CD14-positive monocyte (primary cell): ENCODE measurements around the gene PATL2. TPM values are rescaled to one million over a fixed set of nuclear protein-coding genes. Genes with fewer than 3 reads are reported as not detected.
"Not testable (repeated sequence)": the region's sequence is repeated elsewhere in the genome, so short reads cannot be mapped to it uniquely, and the experiment has no call there.

ENCODE experiments used
- DNase-seq, 3 donors: peaks; one replicate each; pipeline ENCODE4 v3.0.0-alpha.2; 2011 to 2022
- H2AFZ ChIP-seq: 2 replicates; pipeline ENCODE4 v1.6.0; 2012; ENCODE audit warnings: mild to moderate bottlenecking, low read depth, low read length, inconsistent platforms; ENCODE audit not compliant: insufficient read depth, poor library complexity, severe bottlenecking
- H3K27ac ChIP-seq, 2 donors: 1 replicate in 1 of 2; 2 replicates in 1 of 2; pipeline ENCODE4 v1.5.1; 2012 to 2013; ENCODE audit warnings: low read length in 2 of 2, control low read depth in 1 of 2, inconsistent platforms in 1 of 2, low read depth in 1 of 2, mild to moderate bottlenecking in 1 of 2
- H3K27me3 ChIP-seq, 2 donors: one replicate each; pipeline versions ENCODE4 v1.6.0 to v1.6.1; 2011 to 2013; ENCODE audit warnings: low read length in 2 of 2; ENCODE audit not compliant: control insufficient read depth in 2 of 2, insufficient read depth in 2 of 2
- H3K36me3 ChIP-seq, 2 donors: replicated peaks in 1 of 2; 1 replicate in 1 of 2; 2 replicates in 1 of 2; pipeline versions ENCODE4 v1.5.1 to v1.6.1; 2012 to 2013; ENCODE audit warnings: low read length in 2 of 2, control low read depth in 1 of 2, inconsistent platforms in 1 of 2, mild to moderate bottlenecking in 1 of 2; ENCODE audit not compliant: insufficient read depth in 2 of 2, control insufficient read depth in 1 of 2
- H3K4me1 ChIP-seq, 2 donors: 1 replicate in 1 of 2; 2 replicates in 1 of 2; pipeline versions ENCODE4 v1.5.1 to v1.6.1; 2012 to 2013; ENCODE audit warnings: low read length in 2 of 2, control low read depth in 1 of 2, inconsistent platforms in 1 of 2, mild to moderate bottlenecking in 1 of 2, moderate library complexity in 1 of 2; ENCODE audit not compliant: insufficient read depth in 2 of 2, control insufficient read depth in 1 of 2
- H3K4me2 ChIP-seq: replicated peaks from 2 replicates; pipeline ENCODE3; 2012; ENCODE audit warnings: low read length, moderate library complexity, mild to moderate bottlenecking; ENCODE audit not compliant: poor library complexity, severe bottlenecking; ENCODE audit errors: extremely low read depth
- H3K4me3 ChIP-seq, 3 experiments: fragments of 200-600 bp in 1 of 3; sonication (generic) in 1 of 3; replicated peaks in 1 of 3; 1 replicate in 2 of 3; 2 replicates in 1 of 3; pipeline ENCODE4 v1.5.1; 2011 to 2013; ENCODE audit warnings: low read length in 3 of 3, mild to moderate bottlenecking in 3 of 3, control low read depth in 2 of 3, low read depth in 2 of 3, inconsistent platforms in 1 of 3, moderate library complexity in 1 of 3
- H3K79me2 ChIP-seq: 2 replicates; pipeline ENCODE4 v1.6.0; 2012; ENCODE audit warnings: mild to moderate bottlenecking, control low read depth, inconsistent platforms, low read length, moderate library complexity; ENCODE audit not compliant: insufficient read depth
- H3K9ac ChIP-seq: 2 replicates; pipeline ENCODE4 v1.6.0; 2017; ENCODE audit warnings: low read length, mild to moderate bottlenecking; ENCODE audit not compliant: insufficient read depth, poor library complexity, severe bottlenecking
- H3K9me3 ChIP-seq, 2 donors: replicated peaks in 1 of 2; 1 replicate in 1 of 2; 2 replicates in 1 of 2; pipeline versions ENCODE4 v1.5.1 to v1.6.1; 2012 to 2013; ENCODE audit warnings: low read length in 2 of 2, control low read depth in 1 of 2; ENCODE audit not compliant: control insufficient read depth in 1 of 2, insufficient read depth in 1 of 2
- H4K20me1 ChIP-seq: 2 replicates; pipeline ENCODE4 v1.6.0; 2012; ENCODE audit warnings: mild to moderate bottlenecking, low read length, control low read depth, moderate library complexity; ENCODE audit not compliant: insufficient read depth
- H3K27ac Mint-ChIP-seq, 7 donors: one replicate each; pipeline ENCODE4 v1.8.0; 2020; ENCODE audit warnings: mild to moderate bottlenecking in 7 of 7, mixed read lengths in 7 of 7, moderate library complexity in 6 of 7, inconsistent platforms in 2 of 7
- H3K27me3 Mint-ChIP-seq, 3 donors: one replicate each; pipeline ENCODE4 v1.8.0; 2021 to 2022; ENCODE audit warnings: low read depth in 3 of 3, mild to moderate bottlenecking in 3 of 3, mixed read lengths in 3 of 3, moderate library complexity in 3 of 3, inconsistent platforms in 1 of 3
- H3K36me3 Mint-ChIP-seq, 2 donors: one replicate each; pipeline ENCODE4 v1.8.0; 2020; ENCODE audit warnings: mixed read lengths in 2 of 2, inconsistent platforms in 1 of 2, mild to moderate bottlenecking in 1 of 2
- H3K4me1 Mint-ChIP-seq: one replicate; pipeline ENCODE4 v1.8.0; 2020; ENCODE audit warnings: mild to moderate bottlenecking, mixed read lengths
- H3K4me3 Mint-ChIP-seq, 2 donors: one replicate each; pipeline ENCODE4 v1.8.0; 2020; ENCODE audit warnings: mild to moderate bottlenecking in 2 of 2, mixed read lengths in 2 of 2, moderate library complexity in 1 of 2
- H3K9me3 Mint-ChIP-seq, 7 donors: one replicate each; pipeline ENCODE4 v1.8.0; 2020 to 2022; ENCODE audit warnings: mixed read lengths in 7 of 7, mild to moderate bottlenecking in 6 of 7, moderate library complexity in 6 of 7, inconsistent platforms in 2 of 7
- WGBS: methylation state at CpG from one replicate; pipeline ENCODE4 v1.1.5; 2013; ENCODE audit warnings: missing lambda C conversion rate; ENCODE audit not compliant: insufficient coverage; 5-methylcytosine and 5-hydroxymethylcytosine counted together
- intact Hi-C, 2 donors: fragments of 100-400 bp; cut with micrococcal nuclease; formaldehyde crosslinking; loops; one replicate each; pipeline versions ENCODE4 v1.15.0 to v1.15.1; 2023
- polyA plus RNA-seq, 3 donors: library from polyadenylated mRNA; depleted of rRNA in 1 of 3; unstranded in 2 of 3; stranded (reverse) in 1 of 3; fragments of 300-500 nt in 2 of 3; fragments of >200 nt in 1 of 3; fragmentation: Illumina TruSeq in 2 of 3; gene quantifications; 1 replicate in 2 of 3; 2 replicates in 1 of 3; pipeline ENCODE4 v1.2.3, GENCODE V29; 2012 to 2021
- TF ChIP-seq, protein P1 (sequence below): fragments of 200-600 bp; IDR thresholded peaks from one replicate; pipeline ENCODE4 v1.8.0; 2022; ENCODE audit warnings: antibody characterized with exemption, mild to moderate bottlenecking

The PATL2 gene
- polyA plus RNA-seq, 3 donors = 1.8 to 14.4 (median 1.9) TPM

DNA sequence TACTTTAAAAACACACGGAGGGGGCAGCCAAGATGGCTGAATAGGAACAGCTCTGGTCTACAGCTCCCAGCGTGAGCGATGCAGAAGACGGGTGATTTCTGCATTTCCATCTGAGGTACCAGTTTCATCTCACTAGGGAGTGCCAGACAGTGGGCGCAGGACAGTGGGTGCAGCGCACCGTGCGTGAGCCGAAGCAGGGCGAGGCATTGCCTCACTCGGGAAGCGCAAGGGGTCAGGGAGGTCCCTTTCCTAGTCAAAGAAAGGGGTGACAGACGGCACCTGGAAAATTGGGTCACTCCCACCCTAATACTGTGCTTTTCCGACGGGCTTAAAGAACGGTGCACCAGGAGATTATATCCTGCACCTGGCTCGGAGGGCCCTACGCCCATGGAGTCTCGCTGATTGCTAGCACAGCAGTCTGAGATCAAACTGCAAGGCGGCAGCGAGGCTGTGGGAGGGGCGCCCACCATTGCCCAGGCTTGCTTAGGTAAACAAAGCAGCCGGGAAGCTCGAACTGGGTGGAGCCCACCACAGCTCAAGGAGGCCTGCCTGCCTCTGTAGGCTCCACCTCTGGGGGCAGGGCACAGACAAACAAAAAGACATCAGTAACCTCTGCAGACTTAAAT, 28.2 kb upstream of the PATL2 start:
- not testable (repeated sequence) for H3K9me3 ChIP-seq, H3K36me3 Mint-ChIP-seq, H3K27me3 Mint-ChIP-seq, H3K27ac ChIP-seq, H3K4me2 ChIP-seq, H3K9me3 Mint-ChIP-seq, H3K4me3 Mint-ChIP-seq, H3K27me3 ChIP-seq, DNase-seq, H3K36me3 ChIP-seq, H4K20me1 ChIP-seq, H2AFZ ChIP-seq, H3K9ac ChIP-seq, H3K27ac Mint-ChIP-seq, H3K4me3 ChIP-seq
- Histone ChIP-seq H3K4me1 (peaks cover 23 to 24% of the 10 kb centered on the region in 2 donors), H3K79me2 (peaks cover 13% of the 10 kb centered on the region)
- intact Hi-C loops = loop anchor here in 1 of 2 donors (5.0 kb wide), 1 partner anchor 77 kb away; the partner anchor contains the start of gene SPG11
- peaks cover 24% of the 10 kb centered on the region for H3K4me1 Mint-ChIP-seq
- 74% methylated on average over 6 of the region's 24 CpGs for whole genome bisulfite sequencing

- H4K20me1 ChIP-seq = no peaks in the 10 kb centered on the region
- H3K9ac ChIP-seq = no peak overlapping the region
- no peaks in the 10 kb centered on the region for H3K36me3 Mint-ChIP-seq
- peak overlapping the region in 1 of 7 donors; percentile 35 for H3K27ac Mint-ChIP-seq
- H3K4me3 ChIP-seq = no peak overlapping the region
- H3K36me3 ChIP-seq = no peaks in the 10 kb centered on the region
- TF ChIP-seq, protein P1, sequence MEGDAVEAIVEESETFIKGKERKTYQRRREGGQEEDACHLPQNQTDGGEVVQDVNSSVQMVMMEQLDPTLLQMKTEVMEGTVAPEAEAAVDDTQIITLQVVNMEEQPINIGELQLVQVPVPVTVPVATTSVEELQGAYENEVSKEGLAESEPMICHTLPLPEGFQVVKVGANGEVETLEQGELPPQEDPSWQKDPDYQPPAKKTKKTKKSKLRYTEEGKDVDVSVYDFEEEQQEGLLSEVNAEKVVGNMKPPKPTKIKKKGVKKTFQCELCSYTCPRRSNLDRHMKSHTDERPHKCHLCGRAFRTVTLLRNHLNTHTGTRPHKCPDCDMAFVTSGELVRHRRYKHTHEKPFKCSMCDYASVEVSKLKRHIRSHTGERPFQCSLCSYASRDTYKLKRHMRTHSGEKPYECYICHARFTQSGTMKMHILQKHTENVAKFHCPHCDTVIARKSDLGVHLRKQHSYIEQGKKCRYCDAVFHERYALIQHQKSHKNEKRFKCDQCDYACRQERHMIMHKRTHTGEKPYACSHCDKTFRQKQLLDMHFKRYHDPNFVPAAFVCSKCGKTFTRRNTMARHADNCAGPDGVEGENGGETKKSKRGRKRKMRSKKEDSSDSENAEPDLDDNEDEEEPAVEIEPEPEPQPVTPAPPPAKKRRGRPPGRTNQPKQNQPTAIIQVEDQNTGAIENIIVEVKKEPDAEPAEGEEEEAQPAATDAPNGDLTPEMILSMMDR = peak; percentile 79
- peak; percentile 34 to 78 (median 60) for DNase-seq
- H3K27ac ChIP-seq = no peak overlapping the region
- H3K4me1 ChIP-seq = peaks cover 23 to 24% of the 10 kb centered on the region in 2 donors
- intact Hi-C loops = loop anchor here in 1 of 2 donors (5.0 kb wide), 1 partner anchor 76 kb away; the partner anchor contains the start of gene SPG11
- WGBS = no CpG with 5 or more reads among the region's 3 CpGs
- H3K27me3 ChIP-seq = no peaks in the 10 kb centered on the region
- H3K9me3 ChIP-seq = no peaks in the 10 kb centered on the region
- no peak overlapping the region for H3K4me3 Mint-ChIP-seq
- H3K9me3 Mint-ChIP-seq = peaks cover 0 to 6% (median under 1%) of the 10 kb centered on the region in 7 donors
- H3K27me3 Mint-ChIP-seq = peaks cover 0 to 3% (median 0%) of the 10 kb centered on the region in 3 donors
- H3K4me2 ChIP-seq = no peak overlapping the region
- H3K79me2 ChIP-seq = peaks cover 13% of the 10 kb centered on the region
- no peak overlapping the region for H2AFZ ChIP-seq
- H3K4me1 Mint-ChIP-seq = peaks cover 29% of the 10 kb centered on the region
These were observed 27.3 kb upstream of the PATL2 start for GRCh38 chr15:44738340-44738984.
